Measurements from ENCODE around the gene CTSV.

GRCh38 chr9:97059626-97060025, 20.7 kb upstream of the CTSV start:
- TF ChIP-seq CTCF (IDR thresholded peaks at IDR 0.05) (no peak), POLR2A (IDR thresholded peaks at IDR 0.05) (no peak)
